ENCODE measurements around the gene STRN4.

The STRN4 gene

GRCh38 chr19:46756544-46756888 is 10.3 kb upstream of the STRN4 start:
- TF ChIP-seq GATA3 (IDR thresholded peaks at IDR 0.05; ENCODE audit: low read depth, low read length), result no peak
- TF ChIP-seq GATA2 (IDR thresholded peaks at IDR 0.05; ENCODE audit: low read depth, low read length), result no peak

DNA sequence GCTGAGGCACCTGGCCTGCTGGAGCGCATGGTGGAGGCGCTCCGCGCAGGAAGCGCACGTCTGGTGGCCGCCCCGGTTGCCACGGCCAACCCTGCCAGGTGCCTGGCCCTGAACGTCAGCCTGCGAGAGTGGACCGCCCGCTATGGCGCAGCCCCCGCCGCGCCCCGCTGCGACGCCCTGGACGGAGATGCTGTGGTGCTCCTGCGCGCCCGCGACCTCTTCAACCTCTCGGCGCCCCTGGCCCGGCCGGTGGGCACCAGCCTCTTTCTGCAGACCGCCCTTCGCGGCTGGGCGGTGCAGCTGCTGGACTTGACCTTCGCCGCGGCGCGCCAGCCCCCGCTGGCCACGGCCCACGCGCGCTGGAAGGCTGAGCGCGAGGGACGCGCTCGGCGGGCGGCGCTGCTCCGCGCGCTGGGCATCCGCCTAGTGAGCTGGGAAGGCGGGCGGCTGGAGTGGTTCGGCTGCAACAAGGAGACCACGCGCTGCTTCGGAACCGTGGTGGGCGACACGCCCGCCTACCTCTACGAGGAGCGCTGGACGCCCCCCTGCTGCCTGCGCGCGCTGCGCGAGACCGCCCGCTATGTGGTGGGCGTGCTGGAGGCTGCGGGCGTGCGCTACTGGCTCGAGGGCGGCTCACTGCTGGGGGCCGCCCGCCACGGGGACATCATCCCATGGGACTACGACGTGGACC is 9.7 kb upstream of the STRN4 start:
- TF ChIP-seq GATA3 (IDR thresholded peaks at IDR 0.05; ENCODE audit: low read depth, low read length) (no peak), GATA2 (IDR thresholded peaks at IDR 0.05; ENCODE audit: low read depth, low read length) (no peak)

- TF ChIP-seq GATA3 (IDR thresholded peaks at IDR 0.05; ENCODE audit: low read depth, low read length) (no peak), GATA2 (IDR thresholded peaks at IDR 0.05; ENCODE audit: low read depth, low read length) (no peak)
These were observed 9.0 kb upstream of the STRN4 start for GRCh38 chr19:46755077-46755852.

DNA sequence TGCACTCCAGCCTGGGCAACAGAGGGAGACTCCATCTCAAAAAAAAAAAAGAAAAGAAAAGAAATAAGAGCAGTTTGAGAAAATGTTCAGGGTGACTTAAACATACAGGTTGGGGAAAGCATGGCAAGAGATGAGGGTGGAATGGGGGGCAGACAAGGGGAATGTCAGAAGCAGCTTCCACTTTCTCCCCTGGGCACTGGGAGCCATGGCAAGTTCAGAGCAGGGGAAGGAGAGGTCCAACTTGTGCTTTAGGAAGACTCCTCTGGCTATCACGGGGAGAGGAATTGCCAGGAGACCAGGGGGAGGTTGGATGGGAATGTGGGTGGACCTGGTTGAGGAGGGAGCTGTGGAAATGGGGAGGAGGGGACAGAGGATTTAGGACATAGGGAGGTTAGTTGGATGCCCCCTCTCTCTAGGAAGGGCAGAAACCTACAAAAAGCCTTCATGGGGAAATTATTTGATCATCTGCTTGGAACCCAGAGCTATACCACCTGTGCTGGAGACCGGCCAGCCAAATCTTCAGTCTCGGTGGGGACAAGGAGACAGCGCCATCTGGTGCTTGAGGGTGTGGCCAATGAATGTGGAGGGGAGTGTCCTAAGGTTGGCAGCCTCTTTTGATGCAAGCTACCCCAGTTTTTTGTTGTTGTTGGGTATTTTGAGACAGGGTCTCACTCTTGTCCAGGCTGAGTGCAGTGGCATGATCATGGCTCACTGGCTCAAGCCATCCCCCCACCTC is 7.3 kb upstream of the STRN4 start:
- no peak for TF ChIP-seq GATA2 (IDR thresholded peaks at IDR 0.05; ENCODE audit: low read depth, low read length)

- no peak for TF ChIP-seq GATA3 (IDR thresholded peaks at IDR 0.05; ENCODE audit: low read depth, low read length)
- no peak for TF ChIP-seq GATA2 (IDR thresholded peaks at IDR 0.05; ENCODE audit: low read depth, low read length)
These were observed 2.3 kb upstream of the STRN4 start for GRCh38 chr19:46748325-46749109.

GRCh38 chr19:46745521-46746280 is 549 bp downstream of the STRN4 start, which contains the start of gene FKRP:
Gene FKRP (plus strand): TSS chr19:46746057. CDS start chr19:46755451, 9,394 bp downstream.
- no peak for TF ChIP-seq GATA2 (IDR thresholded peaks at IDR 0.05; ENCODE audit: low read depth, low read length)
- no peak for TF ChIP-seq GATA3 (IDR thresholded peaks at IDR 0.05; ENCODE audit: low read depth, low read length)

DNA sequence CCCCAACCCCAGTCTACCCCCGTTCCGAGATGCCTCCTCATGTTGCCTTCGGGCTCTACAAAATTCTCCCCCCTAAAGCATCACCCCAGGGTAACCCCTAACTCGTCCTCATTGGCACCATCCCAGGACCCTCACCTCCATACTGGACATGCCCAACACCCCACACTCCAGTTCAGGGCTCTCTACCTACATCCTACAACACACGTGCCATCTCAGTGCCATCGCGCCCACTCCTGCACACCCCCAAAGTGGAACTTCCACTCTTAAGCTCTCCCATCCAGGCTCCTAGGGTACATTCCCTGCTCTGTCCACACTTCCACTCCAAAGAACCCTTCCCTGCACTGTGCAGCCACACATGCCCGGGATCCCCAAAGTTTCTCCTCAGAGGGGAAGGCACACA is 1.2 kb downstream of the STRN4 start:
- no peak for TF ChIP-seq GATA3 (IDR thresholded peaks at IDR 0.05; ENCODE audit: low read depth, low read length)
- no peak for TF ChIP-seq GATA2 (IDR thresholded peaks at IDR 0.05; ENCODE audit: low read depth, low read length)

DNA sequence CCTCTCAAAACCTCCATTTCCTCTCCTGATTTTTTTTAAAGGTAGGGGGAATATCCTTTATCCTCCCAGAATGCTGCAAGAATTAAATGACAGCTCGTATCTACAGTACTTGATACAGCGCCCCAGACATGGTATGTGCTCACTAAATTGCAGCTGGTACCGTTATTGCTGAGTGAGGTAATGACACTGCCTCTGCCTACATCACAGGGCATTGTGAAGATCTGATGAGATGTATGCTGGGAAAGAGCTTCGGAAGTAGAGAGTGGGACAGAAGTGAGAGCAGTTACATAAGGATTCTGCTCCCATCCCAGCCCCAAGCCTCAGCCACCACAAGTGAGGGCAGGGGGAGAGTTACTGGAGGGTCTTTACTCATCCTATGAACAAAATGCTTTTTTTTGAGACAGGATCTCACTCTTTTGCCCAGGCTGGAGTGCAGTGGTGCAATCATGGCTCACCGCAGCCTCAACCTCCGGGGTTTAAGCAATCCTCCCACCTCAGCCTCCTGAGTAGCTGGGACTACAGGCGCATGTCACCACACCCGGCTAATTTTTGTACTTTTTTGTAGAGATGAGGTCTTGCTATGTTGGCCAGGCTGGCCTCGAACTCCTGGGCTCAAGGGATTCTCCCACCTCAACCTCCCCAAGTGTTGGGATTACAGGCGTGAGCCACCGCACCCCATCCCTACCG is 2.1 kb downstream of the STRN4 start:
- TF ChIP-seq GATA2 (IDR thresholded peaks at IDR 0.05; ENCODE audit: low read depth, low read length) (no peak), GATA3 (IDR thresholded peaks at IDR 0.05; ENCODE audit: low read depth, low read length) (no peak)

- TF ChIP-seq GATA2 (IDR thresholded peaks at IDR 0.05; ENCODE audit: low read depth, low read length), result no peak
- no peak for TF ChIP-seq GATA3 (IDR thresholded peaks at IDR 0.05; ENCODE audit: low read depth, low read length)
These were observed 3.2 kb downstream of the STRN4 start for GRCh38 chr19:46742926-46743480.

- TF ChIP-seq GATA3 (IDR thresholded peaks at IDR 0.05; ENCODE audit: low read depth, low read length) (no peak), GATA2 (IDR thresholded peaks at IDR 0.05; ENCODE audit: low read depth, low read length) (no peak)
These were observed 4.8 kb downstream of the STRN4 start for GRCh38 chr19:46741447-46741846.

DNA sequence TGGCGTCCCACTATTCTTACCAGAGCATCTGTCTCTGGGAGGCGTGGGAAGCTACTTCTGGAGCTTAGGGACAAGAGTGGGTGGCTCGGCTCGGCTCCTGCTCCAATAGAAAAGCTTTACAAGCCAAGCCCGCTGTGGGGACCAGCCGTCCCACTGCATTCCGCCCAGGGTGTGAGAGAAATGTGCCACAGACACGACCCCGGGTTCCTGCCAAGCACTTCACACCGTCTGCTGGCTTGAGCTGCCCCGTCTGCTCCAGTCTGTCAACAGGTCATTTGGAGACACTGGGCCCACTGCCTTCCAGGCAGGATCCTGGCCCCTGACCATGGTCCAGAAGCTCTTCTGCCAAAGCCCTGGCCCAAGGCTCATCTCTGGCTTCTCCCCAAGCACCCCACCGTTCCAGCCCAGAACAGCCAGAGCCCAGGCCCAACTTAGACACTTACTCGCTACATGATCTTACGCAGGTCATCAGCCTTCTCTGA is 6.9 kb downstream of the STRN4 start:
- no peak for TF ChIP-seq GATA3 (IDR thresholded peaks at IDR 0.05; ENCODE audit: low read depth, low read length)
- no peak for TF ChIP-seq GATA2 (IDR thresholded peaks at IDR 0.05; ENCODE audit: low read depth, low read length)

GRCh38 chr19:46737761-46738171 is 8.5 kb downstream of the STRN4 start:
- no peak for TF ChIP-seq GATA2 (IDR thresholded peaks at IDR 0.05; ENCODE audit: low read depth, low read length)
- no peak for TF ChIP-seq GATA3 (IDR thresholded peaks at IDR 0.05; ENCODE audit: low read depth, low read length)

Measured in SH-SY5Y (cell line).